Breast epithelium (tissue), 3 donors: ENCODE measurements around the gene GATAD2B.

Experiments used
- POLR2AphosphoS5 ChIP-seq, 3 donors: sonication (generic); formaldehyde crosslinking; IDR thresholded peaks; one replicate each; pipeline ENCODE4 v1.6.1; 2017; ENCODE audit warnings: antibody characterized with exemption in 3 of 3
- TF ChIP-seq, protein P1 (sequence below), 3 donors: fragments of 450-650 bp; IDR thresholded peaks; one replicate each; pipeline ENCODE4 v1.5.1; 2016 to 2017; ENCODE audit warnings: antibody characterized with exemption in 3 of 3, mild to moderate bottlenecking in 3 of 3, moderate library complexity in 3 of 3

GRCh38 chr1:153881751-153882150 is 41.0 kb downstream of the GATAD2B start:
- TF ChIP-seq POLR2AphosphoS5 (IDR thresholded peaks at IDR 0.05) = no peak
- TF ChIP-seq, protein P1, sequence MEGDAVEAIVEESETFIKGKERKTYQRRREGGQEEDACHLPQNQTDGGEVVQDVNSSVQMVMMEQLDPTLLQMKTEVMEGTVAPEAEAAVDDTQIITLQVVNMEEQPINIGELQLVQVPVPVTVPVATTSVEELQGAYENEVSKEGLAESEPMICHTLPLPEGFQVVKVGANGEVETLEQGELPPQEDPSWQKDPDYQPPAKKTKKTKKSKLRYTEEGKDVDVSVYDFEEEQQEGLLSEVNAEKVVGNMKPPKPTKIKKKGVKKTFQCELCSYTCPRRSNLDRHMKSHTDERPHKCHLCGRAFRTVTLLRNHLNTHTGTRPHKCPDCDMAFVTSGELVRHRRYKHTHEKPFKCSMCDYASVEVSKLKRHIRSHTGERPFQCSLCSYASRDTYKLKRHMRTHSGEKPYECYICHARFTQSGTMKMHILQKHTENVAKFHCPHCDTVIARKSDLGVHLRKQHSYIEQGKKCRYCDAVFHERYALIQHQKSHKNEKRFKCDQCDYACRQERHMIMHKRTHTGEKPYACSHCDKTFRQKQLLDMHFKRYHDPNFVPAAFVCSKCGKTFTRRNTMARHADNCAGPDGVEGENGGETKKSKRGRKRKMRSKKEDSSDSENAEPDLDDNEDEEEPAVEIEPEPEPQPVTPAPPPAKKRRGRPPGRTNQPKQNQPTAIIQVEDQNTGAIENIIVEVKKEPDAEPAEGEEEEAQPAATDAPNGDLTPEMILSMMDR (IDR thresholded peaks at IDR 0.05) = no peak
